ENCODE results near the gene TRMT10B.

Gene TRMT10B, protein sequence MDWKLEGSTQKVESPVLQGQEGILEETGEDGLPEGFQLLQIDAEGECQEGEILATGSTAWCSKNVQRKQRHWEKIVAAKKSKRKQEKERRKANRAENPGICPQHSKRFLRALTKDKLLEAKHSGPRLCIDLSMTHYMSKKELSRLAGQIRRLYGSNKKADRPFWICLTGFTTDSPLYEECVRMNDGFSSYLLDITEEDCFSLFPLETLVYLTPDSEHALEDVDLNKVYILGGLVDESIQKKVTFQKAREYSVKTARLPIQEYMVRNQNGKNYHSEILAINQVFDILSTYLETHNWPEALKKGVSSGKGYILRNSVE

DNA sequence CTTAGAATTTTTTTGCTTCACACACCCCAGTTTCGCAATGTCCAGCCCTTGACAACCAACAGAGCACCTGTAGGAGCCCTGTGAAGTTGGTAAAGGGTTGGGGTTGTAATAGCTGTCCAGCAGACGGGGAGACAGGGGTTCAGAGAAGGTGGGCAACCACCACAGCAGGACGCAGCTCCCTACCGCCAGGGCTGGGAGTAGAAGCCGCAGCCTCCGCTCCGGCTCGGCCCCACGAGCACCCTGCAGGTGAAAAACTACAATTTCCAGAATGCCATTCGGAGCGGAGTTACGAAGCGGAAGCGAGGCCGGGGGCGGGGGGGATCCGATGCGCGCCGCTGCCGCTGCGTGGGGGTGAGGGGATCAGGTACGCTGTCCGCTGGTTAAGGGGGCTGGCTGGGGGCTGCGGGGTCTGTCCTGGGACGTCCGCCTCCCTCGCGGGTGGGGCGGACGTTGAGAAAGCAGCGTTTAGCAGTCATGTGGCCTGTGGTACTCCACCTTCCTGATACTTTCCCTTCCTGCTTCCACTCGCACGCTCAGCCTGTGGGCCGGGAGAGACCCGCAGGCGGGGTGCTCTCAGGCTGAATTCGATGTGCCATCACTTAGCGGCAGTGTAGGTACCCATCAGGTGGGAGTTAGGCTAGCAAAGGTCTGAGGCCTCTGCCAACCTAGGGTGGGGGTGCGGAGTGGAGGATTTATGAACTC is at the start of gene TRMT10B:
TSS of gene TRMT10B (plus strand) at position 317 of the 702 bp plus-strand sequence. CDS start 8,127 bp downstream, outside the sequence.
- peak; percentile 86 for DNase-seq (ENCODE audit: low spot score)

DNA sequence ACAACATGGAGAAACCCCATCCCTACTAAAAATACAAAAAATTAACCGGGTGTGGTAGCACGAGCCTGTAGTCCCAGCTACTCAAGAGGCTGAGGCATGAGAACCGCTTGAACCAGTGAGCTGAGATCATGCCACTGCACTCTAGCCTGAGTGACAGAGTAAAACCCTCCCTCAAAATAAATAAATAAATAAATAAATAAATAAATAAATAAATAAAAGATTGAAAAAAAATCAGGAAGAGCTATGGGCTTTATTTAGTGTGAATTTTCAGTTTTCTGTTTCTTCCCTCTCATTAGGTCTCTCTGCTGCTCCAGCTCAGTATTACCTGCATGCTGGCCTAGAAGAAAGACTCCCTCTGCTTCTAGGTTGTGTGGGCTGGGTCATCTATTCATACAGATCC is 47.8 kb upstream of the TRMT10B start:
- DNase-seq (ENCODE audit: low spot score), result no peak

DNA sequence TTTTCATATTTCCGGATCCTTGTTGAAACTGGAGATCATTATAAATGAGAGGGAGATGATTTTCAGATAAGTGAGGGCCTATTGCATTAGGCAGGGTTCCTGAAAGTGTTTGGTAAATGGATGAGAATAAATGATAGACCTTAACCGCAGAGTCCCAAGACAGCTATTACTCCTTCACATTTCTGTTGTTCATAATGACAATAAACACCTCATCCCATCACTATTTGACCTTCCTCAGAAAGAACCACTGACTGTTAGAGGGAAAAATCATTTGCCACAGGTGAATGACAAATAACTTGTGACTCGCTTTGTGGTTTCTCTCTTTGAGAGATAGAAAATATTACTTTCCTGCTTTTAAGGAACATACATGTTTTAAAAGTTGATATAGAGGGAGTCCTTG is 47.3 kb upstream of the TRMT10B start:
- DNase-seq (ENCODE audit: low spot score), result no peak

DNA sequence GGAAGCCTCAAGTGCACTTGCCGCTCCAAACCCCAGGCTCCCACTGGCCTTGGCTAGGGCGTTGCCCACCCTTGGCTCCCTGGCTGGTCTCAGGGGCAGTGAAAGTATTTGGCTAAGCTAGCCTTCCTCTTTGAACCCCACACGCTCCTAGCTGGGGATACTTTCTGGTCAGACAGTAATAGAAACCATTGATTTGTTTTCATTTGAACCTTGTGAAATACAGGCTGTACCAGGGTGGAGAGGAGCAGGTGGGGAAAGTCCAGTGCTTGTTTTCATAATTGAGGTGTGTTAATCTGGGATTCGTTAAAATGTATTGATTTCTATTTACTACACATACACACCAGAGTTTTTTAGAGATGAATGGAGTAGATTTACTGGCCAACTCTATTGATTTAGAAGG is 45.9 kb upstream of the TRMT10B start:
- DNase-seq (ENCODE audit: low spot score), result no peak

DNA sequence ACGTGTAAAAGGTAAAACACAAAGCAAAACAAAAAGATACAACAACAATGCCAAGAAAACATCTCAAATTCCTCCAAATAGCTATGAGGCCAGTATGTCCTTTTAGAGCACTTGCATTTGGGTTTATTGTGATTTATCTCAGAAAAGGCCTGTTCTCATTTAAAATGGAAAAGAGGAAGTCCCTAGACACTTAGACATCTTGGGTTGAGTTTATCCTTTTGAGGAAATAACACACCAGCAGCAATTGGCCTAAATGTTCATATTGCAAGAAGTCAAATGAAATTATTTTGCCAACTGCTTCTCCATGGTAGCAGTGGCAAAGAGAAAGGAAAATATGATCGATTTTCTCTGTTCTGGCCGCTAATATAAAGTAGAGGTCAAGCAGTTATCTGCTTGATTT is 43.6 kb upstream of the TRMT10B start:
- no peak for DNase-seq (ENCODE audit: low spot score)

DNA sequence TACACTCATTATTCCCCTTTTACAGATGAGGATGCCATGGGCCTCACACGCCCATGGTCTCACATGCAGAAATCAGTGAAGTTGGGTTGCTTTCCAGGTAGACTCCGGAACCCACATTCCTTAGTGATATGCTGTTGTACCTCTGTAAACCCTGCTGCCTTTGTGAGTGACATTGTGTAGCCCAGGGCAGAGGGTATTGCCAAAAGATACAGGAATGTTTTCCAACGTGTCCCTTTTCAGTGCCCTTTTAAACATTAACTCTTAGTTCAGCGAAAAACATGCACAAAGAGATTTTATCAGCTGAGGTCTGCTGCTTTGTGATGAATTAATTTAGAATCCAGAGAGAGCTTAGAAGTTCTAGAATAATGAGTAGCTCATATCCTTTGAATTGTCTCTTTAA is 38.3 kb upstream of the TRMT10B start:
- DNase-seq (ENCODE audit: low spot score), result no peak

DNA sequence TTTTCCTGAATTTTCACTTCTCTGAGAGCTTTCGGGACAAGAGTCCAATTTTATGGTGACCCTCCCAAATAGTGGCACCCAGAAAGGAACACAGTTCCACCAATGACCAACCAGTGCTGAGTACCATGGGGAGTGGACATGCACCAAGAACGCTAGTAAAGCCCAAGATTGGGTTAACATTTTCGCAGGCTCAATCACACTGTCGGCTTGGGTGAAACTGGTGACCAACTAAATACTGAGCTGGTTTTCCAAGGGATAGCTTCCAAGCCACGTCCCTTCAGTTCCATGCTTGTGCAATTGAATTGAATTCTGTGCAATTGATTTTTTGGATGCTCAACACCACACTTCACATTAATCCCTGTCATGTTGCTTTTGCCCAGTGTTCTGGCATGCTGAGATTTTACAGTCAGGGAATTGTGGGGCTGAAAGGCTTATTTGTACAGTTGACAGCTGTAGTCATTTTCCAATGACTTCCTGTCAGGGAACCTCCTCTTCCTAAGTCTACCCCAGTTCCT is 37.6 kb upstream of the TRMT10B start:
- no peak for DNase-seq (ENCODE audit: low spot score)

DNA sequence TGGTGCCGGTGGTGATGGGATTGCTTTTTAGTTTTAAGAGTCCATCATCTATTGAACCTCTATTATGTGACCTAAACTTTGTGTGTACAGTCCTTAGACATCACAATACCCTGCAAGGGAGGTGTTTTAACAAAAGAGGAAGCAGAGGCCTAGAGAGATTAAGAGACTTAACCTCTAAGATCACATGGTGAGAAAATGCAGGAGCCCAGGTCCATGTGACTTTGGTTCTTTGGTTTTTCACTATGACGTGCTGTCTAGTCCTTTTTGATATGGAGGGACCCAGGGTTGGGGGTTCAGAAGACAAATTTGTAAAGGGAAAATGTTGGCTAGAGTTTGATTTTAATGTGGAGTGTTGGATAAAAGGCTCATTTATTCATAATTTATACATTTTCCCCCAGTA is 34.1 kb upstream of the TRMT10B start:
- no peak for DNase-seq (ENCODE audit: low spot score)

DNA sequence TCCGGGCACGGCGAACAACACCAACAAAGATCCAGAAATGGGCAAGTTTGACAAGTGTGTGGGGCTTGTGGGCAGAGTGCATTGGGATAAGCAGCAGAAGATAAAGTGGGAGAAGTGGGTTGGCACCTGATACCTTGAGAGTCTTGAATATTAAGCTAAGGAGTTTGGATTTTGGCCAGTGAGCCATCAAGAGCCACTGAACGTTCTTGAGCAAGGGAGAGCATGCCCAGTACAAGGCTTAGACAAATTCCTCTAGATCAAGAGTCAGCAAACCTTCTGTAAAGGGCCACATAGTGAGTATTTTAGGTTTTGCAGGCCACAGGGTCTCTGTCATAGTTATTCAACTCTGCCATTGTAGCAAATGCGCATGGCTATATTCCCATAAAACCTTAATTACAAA is 26.6 kb upstream of the TRMT10B start:
- no peak for DNase-seq (ENCODE audit: low spot score)

DNA sequence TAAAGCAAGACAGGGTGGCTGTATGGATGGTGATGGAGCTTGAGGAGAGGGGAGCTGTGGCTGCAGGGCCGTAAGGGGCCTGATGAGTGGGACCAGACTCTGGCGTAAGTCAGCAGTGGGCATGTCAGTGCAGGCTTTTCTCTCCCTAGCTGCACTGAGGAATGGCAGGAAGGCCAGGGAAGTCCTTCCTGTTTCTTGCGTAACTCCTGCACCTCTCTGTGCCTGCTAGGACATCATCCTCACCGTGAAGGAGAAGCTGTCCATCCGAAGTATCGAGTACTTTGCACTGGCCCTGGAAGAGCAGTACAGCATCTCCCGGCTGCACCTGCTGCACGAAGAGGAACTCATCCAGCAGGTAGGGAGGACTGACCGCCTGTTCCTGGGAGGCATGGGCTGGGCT is 24.1 kb upstream of the TRMT10B start:
- DNase-seq (ENCODE audit: low spot score), result no peak

DNA sequence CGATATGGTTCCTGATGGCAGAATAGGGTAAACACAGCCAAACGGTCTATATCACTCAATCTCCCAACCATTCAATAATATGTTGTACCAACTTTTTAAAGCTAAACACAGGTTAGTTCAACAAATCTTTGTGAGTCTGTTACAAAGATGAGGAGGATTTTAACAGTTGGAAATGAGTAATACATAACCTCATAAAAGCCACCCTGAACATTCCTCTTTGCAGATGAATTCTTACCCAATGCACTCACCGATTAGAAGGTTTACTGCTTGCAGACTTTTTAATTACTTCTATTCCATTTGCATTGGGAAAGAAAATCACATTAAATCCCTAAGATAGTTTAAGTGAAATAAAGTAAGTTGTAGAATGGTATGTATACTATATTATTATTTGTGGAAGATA is 23.3 kb upstream of the TRMT10B start:
- no peak for DNase-seq (ENCODE audit: low spot score)

DNA sequence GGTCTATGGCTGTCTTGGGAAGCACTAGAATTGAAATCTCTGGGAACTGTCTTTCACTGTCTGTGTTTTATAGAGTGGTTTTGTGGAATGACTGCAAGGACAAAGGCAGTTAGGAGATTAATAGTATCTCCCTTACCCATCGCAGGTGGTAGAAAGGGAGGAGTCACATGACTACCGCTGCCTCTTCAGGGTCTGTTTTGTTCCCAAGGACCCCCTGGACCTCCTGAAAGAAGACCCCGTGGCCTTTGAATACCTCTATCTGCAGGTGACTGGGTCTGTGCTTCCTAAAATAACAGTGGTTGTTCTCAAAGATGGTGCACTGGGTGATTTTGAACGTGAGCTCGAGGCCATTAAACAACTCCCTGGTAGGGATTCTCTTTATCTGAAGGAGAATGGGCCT is 22.8 kb upstream of the TRMT10B start:
- no peak for DNase-seq (ENCODE audit: low spot score)

DNA sequence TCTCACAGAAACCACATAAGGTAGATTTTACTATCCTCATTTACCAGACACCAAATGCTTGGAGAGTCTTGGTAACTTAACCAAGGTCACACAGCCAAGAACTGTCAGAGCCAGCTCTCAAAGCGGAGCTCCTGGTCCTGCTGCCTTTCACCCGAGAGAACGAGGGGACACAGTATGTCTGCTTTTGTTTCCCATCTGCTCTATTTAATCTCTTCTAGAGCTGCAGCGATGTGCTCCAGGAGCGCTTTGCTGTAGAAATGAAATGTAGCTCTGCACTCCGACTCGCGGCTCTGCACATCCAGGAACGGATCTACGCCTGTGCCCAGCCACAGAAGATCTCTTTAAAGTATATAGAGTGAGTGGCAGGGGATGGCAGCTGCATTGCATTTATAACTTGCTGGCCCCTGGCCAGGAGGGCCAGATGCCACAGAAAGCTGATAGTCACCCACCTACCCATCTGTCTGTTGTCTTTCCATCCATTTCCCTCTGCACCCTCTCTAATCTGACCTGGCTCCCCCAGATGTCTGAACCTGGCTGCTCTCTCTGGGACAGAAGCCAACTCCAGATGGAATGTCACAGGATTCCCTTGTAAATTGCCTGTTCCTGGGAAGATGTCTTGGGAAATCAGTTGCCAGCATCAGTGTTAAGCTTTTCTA is 21.4 kb upstream of the TRMT10B start:
- no peak for DNase-seq (ENCODE audit: low spot score)

DNA sequence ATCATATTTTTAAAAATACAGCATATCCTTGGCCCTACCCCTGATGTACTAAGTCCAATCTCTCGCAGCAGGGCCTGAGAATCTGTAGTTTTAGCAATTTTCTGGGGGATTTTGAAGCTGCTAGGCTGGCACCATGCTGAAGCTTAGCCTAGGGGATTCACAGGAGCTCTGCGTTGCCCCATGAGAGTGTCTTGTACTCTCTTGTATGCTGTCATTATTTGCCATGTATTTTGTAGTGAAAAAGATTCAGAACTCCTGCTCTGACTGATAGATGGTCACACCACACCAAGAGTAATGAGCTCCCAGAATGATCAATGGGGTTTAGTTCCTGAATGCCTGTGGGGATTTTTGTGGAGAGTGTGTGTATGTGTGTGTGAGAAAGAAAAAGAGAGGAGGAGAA is 20.7 kb upstream of the TRMT10B start:
- DNase-seq (ENCODE audit: low spot score), result no peak

DNA sequence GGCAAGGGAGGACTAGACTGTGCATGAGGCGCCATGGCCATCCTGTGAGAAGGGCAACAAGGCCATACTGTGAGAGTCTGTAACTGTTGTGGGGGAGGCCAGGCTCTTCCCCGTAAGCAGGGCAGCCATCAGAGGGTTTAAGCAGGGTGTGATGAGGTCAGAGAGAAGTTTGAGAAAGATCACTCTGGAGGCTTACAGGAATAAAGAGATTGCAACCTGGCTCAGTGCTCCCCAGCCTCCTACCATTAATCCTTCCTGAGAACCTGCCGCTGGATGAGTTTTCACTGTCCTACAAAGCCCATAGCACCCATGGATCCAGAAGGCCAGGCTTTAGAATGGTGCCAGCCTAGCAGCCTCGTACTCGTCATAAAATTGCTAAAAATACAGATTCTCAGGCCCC is 14.4 kb upstream of the TRMT10B start:
- no peak for DNase-seq (ENCODE audit: low spot score)

DNA sequence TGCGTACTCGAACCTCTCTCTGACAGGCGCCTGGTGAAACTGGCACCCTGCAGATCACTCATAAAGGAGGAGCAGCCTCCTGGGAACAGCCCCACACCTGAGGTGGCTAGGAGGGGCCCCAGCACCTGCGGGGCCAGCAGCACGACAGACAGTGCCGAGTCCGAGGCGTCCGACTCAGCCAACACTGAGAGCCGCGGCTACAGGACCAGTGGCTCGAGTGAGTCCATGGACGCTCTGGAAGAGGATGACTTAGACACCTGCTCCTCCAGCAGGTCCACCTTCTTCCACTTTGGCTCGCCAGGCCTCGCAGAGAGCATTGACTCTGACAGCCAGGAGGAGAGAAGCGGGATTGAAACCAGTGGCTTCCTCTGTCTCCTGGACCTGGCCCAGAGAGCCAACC is 13.5 kb upstream of the TRMT10B start:
- no peak for DNase-seq (ENCODE audit: low spot score)

DNA sequence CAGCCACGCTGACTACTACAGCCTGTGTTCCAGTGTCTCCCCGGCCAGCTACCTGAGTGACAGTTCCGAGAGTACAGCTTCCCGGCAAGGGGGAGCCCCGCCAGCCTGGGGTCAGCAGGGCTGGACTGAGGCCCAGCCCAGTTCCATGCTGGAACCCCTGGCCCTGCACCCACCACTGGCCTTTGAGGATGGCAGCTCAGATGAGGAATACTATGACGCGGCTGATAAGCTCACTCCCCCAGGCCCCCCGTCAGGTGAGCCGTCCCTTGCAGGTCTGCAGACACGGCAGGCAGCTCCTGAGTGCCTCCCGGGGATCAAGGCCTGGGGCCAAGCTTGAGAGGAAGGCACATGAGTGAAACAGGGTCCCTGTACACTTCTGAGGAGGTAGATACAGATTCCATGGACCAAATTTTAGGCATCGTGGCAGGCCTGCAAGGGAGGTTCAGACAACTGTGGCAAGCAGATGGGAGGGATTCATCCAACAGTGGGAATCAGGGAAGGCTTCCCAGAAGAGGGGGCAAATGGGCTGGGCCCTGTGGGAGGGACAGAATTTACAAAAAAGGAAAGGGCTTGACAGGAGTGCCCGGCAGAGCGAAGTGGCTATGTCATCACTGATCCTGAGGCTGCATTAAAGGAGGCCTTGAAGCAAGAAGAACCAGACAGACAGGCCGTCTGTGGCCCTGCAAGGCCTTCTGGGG is 12.8 kb upstream of the TRMT10B start:
- no peak for DNase-seq (ENCODE audit: low spot score)

DNA sequence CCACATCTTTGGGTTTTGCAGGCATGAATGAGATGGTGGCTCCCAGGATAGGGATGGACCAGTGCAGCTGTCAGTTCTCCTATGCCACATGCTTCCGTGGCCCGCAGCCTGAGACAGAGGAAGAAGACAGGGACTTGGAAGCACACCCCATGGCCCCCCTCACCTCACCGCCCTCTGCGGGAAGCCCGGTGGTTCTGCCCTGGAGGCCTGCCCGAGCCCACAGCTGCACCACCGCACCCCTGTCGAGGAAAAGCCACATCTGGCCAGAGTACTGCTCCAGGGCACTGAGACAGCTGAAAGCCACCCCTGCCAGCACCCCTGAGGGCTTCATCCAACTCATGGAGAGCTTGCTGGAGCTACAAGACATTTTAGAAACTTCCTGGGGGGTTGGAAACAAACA is 7.6 kb upstream of the TRMT10B start:
- DNase-seq (ENCODE audit: low spot score), result no peak

DNA sequence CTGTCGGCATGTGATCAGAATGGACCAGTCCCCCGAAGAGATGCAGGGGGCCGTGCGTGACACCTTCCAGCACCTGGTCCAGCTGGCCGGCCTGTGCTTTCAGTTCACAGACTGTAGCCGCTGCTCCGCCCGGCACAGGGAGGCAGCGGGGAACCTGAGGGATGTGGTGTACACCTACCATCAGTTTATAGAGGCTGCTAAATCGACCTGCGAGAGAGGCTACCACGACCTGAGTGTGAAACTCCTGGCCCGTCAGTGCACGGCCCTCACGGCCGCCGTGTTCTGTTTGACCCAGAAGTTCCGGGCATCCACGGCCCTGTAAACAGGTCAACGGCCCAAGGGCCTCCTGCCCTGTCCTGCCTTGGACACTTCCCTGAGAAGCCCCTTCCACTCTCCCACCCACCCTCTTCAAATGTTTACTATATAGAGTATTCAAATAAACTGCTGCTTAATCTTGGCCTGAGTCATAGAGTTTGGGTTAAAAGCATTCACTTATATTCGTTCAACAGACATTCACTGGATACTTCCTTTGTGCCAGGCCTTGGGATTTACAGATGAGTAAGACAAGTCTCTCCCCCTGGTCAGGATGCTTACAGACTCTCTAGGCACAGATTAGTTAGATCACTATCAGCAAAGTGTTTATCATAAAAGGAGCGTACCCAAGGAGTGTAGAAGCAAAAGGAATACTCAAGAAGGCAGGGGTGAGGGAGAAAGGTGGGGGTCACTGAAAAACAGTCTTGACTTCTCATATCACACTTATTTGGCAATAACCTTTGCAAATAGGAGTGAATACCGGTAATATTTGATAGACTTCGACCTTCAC is 6.9 kb upstream of the TRMT10B start:
- DNase-seq (ENCODE audit: low spot score), result no peak

DNA sequence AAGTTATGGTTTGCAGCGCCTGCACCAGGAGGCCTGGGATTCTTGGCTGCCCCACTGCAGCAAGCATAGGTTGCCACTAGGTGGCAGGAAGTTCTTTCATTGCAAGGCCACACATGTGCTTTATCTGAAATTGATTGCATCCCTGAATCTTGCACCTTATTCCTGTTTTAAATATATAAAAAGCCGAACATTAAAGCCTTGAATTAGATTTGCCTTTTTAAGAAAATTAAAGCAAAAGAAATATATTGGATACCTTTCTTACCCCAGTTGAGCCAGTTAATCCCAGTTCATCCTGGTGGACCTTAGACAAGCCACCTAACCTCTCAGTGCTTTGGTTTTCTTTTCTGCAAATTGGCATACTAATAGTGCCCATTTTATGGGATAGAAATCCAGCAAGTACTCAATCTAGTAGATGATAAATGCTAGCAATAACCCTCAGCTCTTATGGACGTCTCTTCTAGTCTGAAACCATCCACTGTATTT is 6.3 kb upstream of the TRMT10B start:
- DNase-seq (ENCODE audit: low spot score), result no peak

DNA sequence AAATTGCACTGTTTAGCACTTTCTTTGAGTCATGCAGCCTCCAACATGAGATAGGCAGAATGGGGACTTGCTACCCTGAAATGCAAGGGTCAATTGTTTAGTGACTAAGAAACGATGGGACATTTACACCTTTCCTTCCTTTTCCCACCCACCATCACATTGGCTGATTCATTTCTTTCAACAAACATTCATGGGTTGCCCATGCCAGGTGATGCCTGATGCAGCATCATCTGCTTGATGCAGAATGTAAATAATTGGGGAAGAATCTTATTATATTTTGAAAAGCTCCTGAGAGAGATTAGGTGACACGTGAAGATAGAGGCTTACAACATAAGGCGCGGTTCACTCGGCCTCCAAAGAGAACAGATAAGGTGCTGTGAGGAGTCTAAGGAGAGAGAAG is 4.5 kb upstream of the TRMT10B start:
- no peak for DNase-seq (ENCODE audit: low spot score)

DNA sequence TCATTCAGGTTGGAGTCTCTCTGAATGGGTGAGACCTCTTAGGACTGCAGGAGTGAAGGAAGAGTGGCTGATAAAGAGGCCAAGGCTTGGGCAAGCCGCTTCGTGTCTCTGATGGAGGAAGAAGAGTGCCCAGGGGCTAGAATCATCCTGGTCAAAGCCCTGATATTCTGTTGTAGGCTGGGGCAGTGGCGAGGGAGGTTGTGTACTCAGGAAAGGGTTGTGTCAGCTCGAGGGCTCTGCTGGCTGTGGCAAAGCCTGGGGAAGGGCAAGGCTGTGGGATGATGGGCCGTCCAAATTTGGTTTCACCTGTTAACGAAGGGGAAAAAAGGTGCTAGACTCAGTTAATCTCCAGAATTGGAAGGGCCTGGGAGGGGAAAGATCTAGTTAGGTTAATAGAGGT is 2.4 kb upstream of the TRMT10B start:
- DNase-seq (ENCODE audit: low spot score), result no peak
